GM23338 (cell line): ENCODE data around the gene PEX12. TPM values are rescaled to one million over a fixed set of nuclear protein-coding genes. Genes with fewer than 3 reads are reported as not detected.
"Not testable (repeated sequence)": the region's sequence is repeated elsewhere in the genome, so short reads cannot be mapped to it uniquely, and the experiment has no call there.

Experiments
- ATAC-seq: fragments of 200-7000 bp; cut with Tn5 transposase; 3 replicates; pipeline ENCODE4 v1.9.1; 2020
- DNase-seq: peaks from one replicate; pipeline ENCODE4 v3.0.0-alpha.2; 2015; ENCODE audit warnings: low spot score
- H2AFZ ChIP-seq: fragments of 200-600 bp; sonication (generic); 2 replicates; pipeline ENCODE4 v1.8.0; 2016; ENCODE audit warnings: antibody characterized with exemption, mild to moderate bottlenecking, moderate library complexity
- H3F3A ChIP-seq: fragments of 200-600 bp; sonication (generic); replicated peaks from 2 replicates; pipeline ENCODE4 v1.8.0; 2017; ENCODE audit warnings: antibody characterized with exemption, mixed run types, low read depth
- H3K27ac ChIP-seq: fragments of 200-600 bp; sonication (generic); 2 replicates; pipeline ENCODE4 v1.6.1; 2016; ENCODE audit warnings: low read depth
- H3K27me3 ChIP-seq: fragments of 200-600 bp; sonication (generic); 2 replicates; pipeline ENCODE4 v1.8.0; 2016; ENCODE audit warnings: mild to moderate bottlenecking, mixed run types, moderate library complexity; ENCODE audit not compliant: insufficient read depth
- H3K36me3 ChIP-seq: fragments of 200-600 bp; sonication (generic); 2 replicates; pipeline ENCODE4 v1.8.0; 2016; ENCODE audit warnings: mild to moderate bottlenecking; ENCODE audit not compliant: insufficient read depth
- H3K4me1 ChIP-seq: fragments of 200-600 bp; sonication (generic); 2 replicates; pipeline ENCODE4 v1.8.0; 2016; ENCODE audit warnings: mild to moderate bottlenecking, moderate library complexity; ENCODE audit not compliant: insufficient read depth
- H3K4me2 ChIP-seq: fragments of 200-600 bp; sonication (generic); 2 replicates; pipeline ENCODE4 v1.7.1; 2017; ENCODE audit warnings: mixed run types
- H3K4me3 ChIP-seq: fragments of 200-600 bp; sonication (generic); 2 replicates; pipeline ENCODE4 v1.6.1; 2016; ENCODE audit warnings: mixed run types
- H3K79me2 ChIP-seq: fragments of 200-600 bp; sonication (generic); replicated peaks from 2 replicates; pipeline ENCODE4 v1.8.0; 2017; ENCODE audit warnings: mild to moderate bottlenecking; ENCODE audit not compliant: insufficient read depth
- H3K9me2 ChIP-seq: fragments of 200-600 bp; sonication (generic); 2 replicates; pipeline ENCODE4 v1.8.0; 2017; ENCODE audit not compliant: insufficient read depth
- H4K20me1 ChIP-seq: fragments of 200-600 bp; sonication (generic); replicated peaks from 2 replicates; pipeline ENCODE4 v1.8.0; 2017; ENCODE audit warnings: mild to moderate bottlenecking; ENCODE audit not compliant: insufficient read depth
- H3K27ac Mint-ChIP-seq: 2 replicates; pipeline ENCODE4 v1.8.0; 2020; ENCODE audit warnings: inconsistent platforms, mild to moderate bottlenecking, moderate library complexity, mixed read lengths
- H3K27me3 Mint-ChIP-seq: 3 replicates; pipeline ENCODE4 v1.8.0; 2022; ENCODE audit warnings: low read depth, mild to moderate bottlenecking, moderate library complexity, mixed read lengths, inconsistent platforms; ENCODE audit not compliant: insufficient read depth, poor library complexity
- H3K36me3 Mint-ChIP-seq: 3 replicates; pipeline ENCODE4 v1.8.0; 2021; ENCODE audit warnings: low read depth, mild to moderate bottlenecking, inconsistent platforms, moderate library complexity, mixed read lengths
- H3K4me1 Mint-ChIP-seq: 3 replicates; pipeline ENCODE4 v1.8.0; 2020; ENCODE audit warnings: mild to moderate bottlenecking, inconsistent platforms, mixed read lengths
- H3K4me3 Mint-ChIP-seq: 3 replicates; pipeline ENCODE4 v1.8.0; 2021; ENCODE audit warnings: moderate library complexity, mild to moderate bottlenecking, inconsistent platforms, mixed read lengths
- H3K9me3 Mint-ChIP-seq: 3 replicates; pipeline ENCODE4 v1.8.0; 2020; ENCODE audit warnings: moderate library complexity, mild to moderate bottlenecking, inconsistent platforms, mixed read lengths
- CREB1 ChIP-seq: fragments of 250-450 bp; sonication (Bioruptor Pico); IDR thresholded peaks from 2 replicates; pipeline ENCODE4 v1.5.0; 2020; ENCODE audit warnings: low read depth, mild to moderate bottlenecking, moderate library complexity
- EZH2phosphoT487 ChIP-seq: fragments of 200-600 bp; sonication (generic); IDR thresholded peaks from one replicate; pipeline ENCODE4 v1.8.1; 2018; ENCODE audit warnings: antibody characterized with exemption; ENCODE audit not compliant: unreplicated experiment
- JUNB ChIP-seq: IDR thresholded peaks from one replicate; pipeline ENCODE4 v1.6.1; 2016; ENCODE audit warnings: antibody characterized with exemption; ENCODE audit not compliant: unreplicated experiment
- REST ChIP-seq: IDR thresholded peaks from one replicate; pipeline ENCODE4 v1.6.1; 2018; ENCODE audit warnings: antibody characterized with exemption; ENCODE audit not compliant: unreplicated experiment
- ZNF114 ChIP-seq: fragments of 250-450 bp; sonication (Bioruptor Pico); IDR thresholded peaks from 2 replicates; pipeline ENCODE4 v1.5.0; 2020; ENCODE audit warnings: mild to moderate bottlenecking, moderate library complexity
- ZNF331 ChIP-seq: fragments of 250-450 bp; sonication (Bioruptor Pico); IDR thresholded peaks from 2 replicates; pipeline ENCODE4 v1.5.0; 2020; ENCODE audit warnings: low read depth, mild to moderate bottlenecking, moderate library complexity
- polyA plus RNA-seq: library from polyadenylated mRNA; unstranded; fragments of >200 nt; fragmentation: Nextera tagmentation; extraction: Ambion mirVana; gene quantifications from 2 replicates; pipeline ENCODE4 v1.2.1, GENCODE V29; 2016
- total RNA-seq: library from RNA; depleted of rRNA; stranded (reverse); fragments of >200 nt; shearing (Covaris generic); gene quantifications from 2 replicates; pipeline ENCODE4 v1.2.3, GENCODE V29; 2014

The PEX12 gene
- total and polyA plus RNA-seq, 2 experiments from 2014 or later, result 1.5 to 1.9 TPM

GRCh38 chr17:35563181-35563580 is 15.2 kb downstream of the PEX12 start:
- H3K4me1 Mint-ChIP-seq, H3K9me3 Mint-ChIP-seq, H3K27ac Mint-ChIP-seq, H3K4me3 Mint-ChIP-seq, H3K36me3 Mint-ChIP-seq, H3K4me2 ChIP-seq, H3K27ac ChIP-seq, H3K79me2 ChIP-seq, ATAC-seq, H2AFZ ChIP-seq, H3F3A ChIP-seq, H3K4me3 ChIP-seq, H4K20me1 ChIP-seq, H3K36me3 ChIP-seq, H3K4me1 ChIP-seq, H3K9me2 ChIP-seq, DNase-seq: not testable (repeated sequence)
- peaks cover 20% of the 10 kb centered on the region for H3K27me3 Mint-ChIP-seq
- H3K27me3 ChIP-seq, result peaks cover 14% of the 10 kb centered on the region; the same call in 1 of the 2 replicates

- H4K20me1 ChIP-seq, result no peaks in the 10 kb centered on the region
- no peak within 1 kb of the TSS for H3K27ac ChIP-seq
- no peak within 1 kb of the TSS; the same call in 1 of the 2 replicates for H2AFZ ChIP-seq
- H3K4me2 ChIP-seq, result no peak within 1 kb of the TSS
- H3K9me2 ChIP-seq, result no peaks in the 10 kb centered on the region
- no peak for TF ChIP-seq REST
- no peak for TF ChIP-seq EZH2phosphoT487
- no peak for TF ChIP-seq JUNB
- TF ChIP-seq ZNF331 (CRISPR knock-in tag), result no peak
- TF ChIP-seq ZNF114 (CRISPR knock-in tag), result no peak
- no peak for TF ChIP-seq CREB1
- H3K4me1 Mint-ChIP-seq, result no peaks in the 10 kb centered on the region
- H3K27me3 ChIP-seq, result peaks cover 14% of the 10 kb centered on the region; the same call in 1 of the 2 replicates
- H3K36me3 Mint-ChIP-seq, result no peaks in the 10 kb centered on the region
- no peak for ATAC-seq
- no peak for DNase-seq
- H3K27me3 Mint-ChIP-seq, result peaks cover 12% of the 10 kb centered on the region
- no peak within 1 kb of the TSS for H3K4me3 ChIP-seq
- H3K4me3 Mint-ChIP-seq, result no peak within 1 kb of the TSS
- no peak within 1 kb of the TSS for H3K27ac Mint-ChIP-seq
- H3K4me1 ChIP-seq, result no peaks in the 10 kb centered on the region
- no peaks in the 10 kb centered on the region for H3K9me3 Mint-ChIP-seq
- H3K36me3 ChIP-seq, result no peaks in the 10 kb centered on the region
- H3F3A ChIP-seq, result no peaks in the 10 kb centered on the region
- H3K79me2 ChIP-seq, result no peaks in the 10 kb centered on the region
Observed at GRCh38 chr17:35560703-35561102, 17.7 kb downstream of the PEX12 start, which contains the start of gene SLFN14. Gene SLFN14 (minus strand): TSS chr17:35560819. CDS start chr17:35558062, 2,757 bp downstream.

GRCh38 chr17:35559495-35560210 is 18.7 kb downstream of the PEX12 start:
- Histone ChIP-seq H3K27me3 (peaks cover 11% of the 10 kb centered on the region; the same call in 1 of the 2 replicates), H3F3A (no peaks in the 10 kb centered on the region), H4K20me1 (no peaks in the 10 kb centered on the region), H3K36me3 (no peaks in the 10 kb centered on the region), H3K9me2 (no peaks in the 10 kb centered on the region), H3K4me1 (no peaks in the 10 kb centered on the region), H3K4me3 (no peak overlapping the region), H3K4me2 (no peak overlapping the region), H3K79me2 (no peaks in the 10 kb centered on the region), H3K27ac (no peak overlapping the region), H2AFZ (no peak overlapping the region)
- H3K4me1 Mint-ChIP-seq, result no peaks in the 10 kb centered on the region
- ATAC-seq (no peak), DNase-seq (no peak)
- H3K27me3 Mint-ChIP-seq, result peaks cover 8% of the 10 kb centered on the region
- H3K36me3 Mint-ChIP-seq, result no peaks in the 10 kb centered on the region
- no peak overlapping the region for H3K27ac Mint-ChIP-seq
- no peak overlapping the region for H3K4me3 Mint-ChIP-seq
- no peaks in the 10 kb centered on the region for H3K9me3 Mint-ChIP-seq
- TF ChIP-seq REST, result no peak
